Ishikawa (cell line): ENCODE results near the gene CFAP300.

ENCODE experiments used
- CEBPB ChIP-seq: IDR thresholded peaks from 2 replicates; pipeline ENCODE4 v1.6.1; 2012
- CREB1 ChIP-seq: IDR thresholded peaks from 2 replicates; pipeline ENCODE4 v1.6.1; 2012; ENCODE audit warnings: low read depth
- EGR1 ChIP-seq: IDR thresholded peaks from 2 replicates; pipeline ENCODE4 v1.6.1; 2012
- EP300 ChIP-seq: IDR thresholded peaks from 2 replicates; pipeline ENCODE4 v1.6.1; 2012; ENCODE audit warnings: borderline replicate concordance
- FOXM1 ChIP-seq: IDR thresholded peaks from 2 replicates; pipeline ENCODE4 v1.6.1; 2012; ENCODE audit warnings: low read depth, borderline replicate concordance
- MAX ChIP-seq: IDR thresholded peaks from 2 replicates; pipeline ENCODE4 v1.6.1; 2012
- NFIC ChIP-seq: IDR thresholded peaks from 2 replicates; pipeline ENCODE4 v1.6.1; 2012
- RAD21 ChIP-seq: IDR thresholded peaks from 2 replicates; pipeline ENCODE4 v1.6.1; 2012; ENCODE audit warnings: low read depth
- REST ChIP-seq: IDR thresholded peaks from 2 replicates; pipeline ENCODE4 v1.6.1; 2012; ENCODE audit warnings: low read depth, mild to moderate bottlenecking
- TAF1 ChIP-seq: IDR thresholded peaks from 2 replicates; pipeline ENCODE4 v1.6.1; 2012; ENCODE audit warnings: low read depth, mild to moderate bottlenecking
- TCF12 ChIP-seq: IDR thresholded peaks from 2 replicates; pipeline ENCODE4 v1.6.1; 2012; ENCODE audit warnings: low read depth
- TEAD4 ChIP-seq: IDR thresholded peaks from 2 replicates; pipeline ENCODE4 v1.6.1; 2012
- YY1 ChIP-seq: IDR thresholded peaks from 2 replicates; pipeline ENCODE4 v1.6.1; 2012; ENCODE audit warnings: low read depth
- ZBTB7A ChIP-seq: IDR thresholded peaks from 2 replicates; pipeline ENCODE4 v1.6.1; 2012; ENCODE audit warnings: low read depth
- TF ChIP-seq, protein P1 (sequence below): IDR thresholded peaks from 2 replicates; pipeline ENCODE4 v1.6.1; 2012

The CFAP300 gene

GRCh38 chr11:102110761-102111010, 63.4 kb downstream of the CFAP300 start:
- TF ChIP-seq EGR1 (no peak), CREB1 (no peak), YY1 (no peak), MAX (no peak), RAD21 (no peak), REST (no peak)

GRCh38 chr11:102111011-102111786, 64.0 kb downstream of the CFAP300 start:
- no peak for TF ChIP-seq REST
- peak; percentile 58 for TF ChIP-seq TAF1
- peak; percentile 9; the same call in 1 of the 2 replicates for TF ChIP-seq RAD21
- no peak; the same call in 1 of the 2 replicates for TF ChIP-seq TCF12
- TF ChIP-seq YY1, result no peak
- TF ChIP-seq TEAD4, result peak; percentile 68
- peak; percentile 50 for TF ChIP-seq NFIC
- peak; percentile 94 for TF ChIP-seq EGR1
- no peak for TF ChIP-seq MAX
- TF ChIP-seq ZBTB7A, result peak; percentile 76
- TF ChIP-seq CREB1, result no peak
- TF ChIP-seq FOXM1, result no peak
- TF ChIP-seq, protein P1, sequence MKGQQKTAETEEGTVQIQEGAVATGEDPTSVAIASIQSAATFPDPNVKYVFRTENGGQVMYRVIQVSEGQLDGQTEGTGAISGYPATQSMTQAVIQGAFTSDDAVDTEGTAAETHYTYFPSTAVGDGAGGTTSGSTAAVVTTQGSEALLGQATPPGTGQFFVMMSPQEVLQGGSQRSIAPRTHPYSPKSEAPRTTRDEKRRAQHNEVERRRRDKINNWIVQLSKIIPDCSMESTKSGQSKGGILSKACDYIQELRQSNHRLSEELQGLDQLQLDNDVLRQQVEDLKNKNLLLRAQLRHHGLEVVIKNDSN, result no peak
- peak; percentile 58; the same call in 1 of the 2 replicates for TF ChIP-seq EP300
- TF ChIP-seq CEBPB, result peak; percentile 75

- TF ChIP-seq CEBPB (no peak), CREB1 (no peak), YY1 (peak; percentile 52; the same call in 1 of the 2 replicates), EP300 (no peak; the same call in 1 of the 2 replicates), FOXM1 (peak; percentile 39; the same call in 1 of the 2 replicates)
Observed at GRCh38 chr11:102111787-102112508, 64.7 kb downstream of the CFAP300 start.

DNA sequence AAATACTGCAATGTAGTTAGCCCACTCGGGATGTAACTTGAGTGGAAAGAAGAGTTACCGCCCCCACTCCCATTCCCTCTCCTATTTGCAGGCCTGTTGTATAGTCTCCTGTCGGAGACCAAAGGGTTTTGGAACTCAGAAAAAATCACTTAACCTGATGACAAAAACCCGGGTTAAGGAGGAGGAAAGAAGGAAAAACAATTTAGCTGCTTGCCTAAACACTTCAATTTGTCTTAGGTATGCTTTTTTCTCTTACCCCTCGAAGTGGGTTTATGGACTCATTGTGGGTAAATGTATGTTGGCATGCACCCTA, 65.2 kb downstream of the CFAP300 start:
- TF ChIP-seq TCF12 (no peak), CREB1 (no peak), FOXM1 (no peak), TAF1 (no peak), EGR1 (no peak), ZBTB7A (no peak), YY1 (no peak), MAX (no peak), CEBPB (no peak), REST (no peak), NFIC (no peak), RAD21 (no peak), TEAD4 (no peak)
- TF ChIP-seq, protein P1, result no peak
